GM21367 (cell line): Measurements from ENCODE around the gene TAL2.

Experiments used
- ATAC-seq: cut with Tn5 transposase; IDR thresholded peaks from one replicate; pipeline ENCODE4 v1.9.1; 2021; ENCODE audit not compliant: unreplicated experiment

The TAL2 gene

GRCh38 chr9:105706156-105706555 lies 43.9 kb downstream of the TAL2 start:
- no peak for ATAC-seq

- no peak for ATAC-seq
Observed at GRCh38 chr9:105708405-105708804, 46.1 kb downstream of the TAL2 start.

DNA sequence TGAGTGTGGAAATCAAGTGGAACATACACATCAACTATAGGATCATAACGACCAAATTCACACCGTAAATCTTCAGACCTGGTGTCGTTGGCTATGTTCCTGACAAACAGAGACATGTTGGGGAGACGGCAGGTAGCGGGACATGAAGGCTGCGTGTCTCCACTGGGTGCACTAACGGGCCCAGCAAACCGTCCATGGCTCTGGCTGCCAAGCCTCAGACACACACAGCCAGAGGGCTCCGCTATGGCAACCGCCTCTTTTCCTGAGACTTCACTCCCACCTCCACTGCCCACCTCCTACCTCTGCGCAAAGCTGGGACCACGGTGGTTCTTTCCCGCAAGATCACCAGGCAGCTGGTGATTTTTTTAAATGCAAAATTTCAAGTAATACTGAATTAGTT lies 48.4 kb downstream of the TAL2 start:
- no peak for ATAC-seq

GRCh38 chr9:105711867-105712266 lies 49.6 kb downstream of the TAL2 start:
- ATAC-seq = no peak

GRCh38 chr9:105712297-105712696 lies 50.0 kb downstream of the TAL2 start:
- no peak for ATAC-seq
